Mucosa of descending colon (tissue), 3 donors: Measurements from ENCODE around the gene FBLN1. TPM values are rescaled to one million over a fixed set of nuclear protein-coding genes. Genes with fewer than 3 reads are reported as not detected.
"Not testable (repeated sequence)": the region's sequence is repeated elsewhere in the genome, so short reads cannot be mapped to it uniquely, and the experiment has no call there.

Experiments
- ATAC-seq: fragments of 200-7000 bp; cut with Tn5 transposase; one replicate; pipeline ENCODE4 v1.9.1; 2020; ENCODE audit warnings: mild to moderate bottlenecking, moderate library complexity
- DNase-seq, 3 donors: peaks; one replicate each; pipeline ENCODE4 v3.0.0-alpha.2; 2020
- H3K36me3 ChIP-seq: fragments of 200-600 bp; one replicate; pipeline ENCODE4 v1.8.0; 2021; ENCODE audit warnings: low read depth, mild to moderate bottlenecking
- H3K4me1 ChIP-seq: fragments of 200-600 bp; one replicate; pipeline ENCODE4 v1.8.0; 2021; ENCODE audit warnings: low read depth, mild to moderate bottlenecking
- H3K4me3 ChIP-seq: fragments of 200-600 bp; one replicate; pipeline ENCODE4 v1.8.0; 2021; ENCODE audit warnings: mild to moderate bottlenecking
- H3K9me3 ChIP-seq: fragments of 200-600 bp; one replicate; pipeline ENCODE4 v1.8.0; 2021; ENCODE audit warnings: mild to moderate bottlenecking
- intact Hi-C, 2 donors: fragments of 100-400 bp; cut with DNase I in 1 of 2; cut with micrococcal nuclease in 1 of 2; formaldehyde crosslinking; loops; one replicate each; pipeline versions ENCODE4 v1.11.0 to v1.11.1; 2022; cut with DNase I, micrococcal nuclease
- total RNA-seq, 3 donors: library from RNA; stranded (reverse); fragmentation: NEBNext Ultra II Directional in 2 of 3; extraction: Animal tissue kit (Norgen Biotek cat#: 25700) in 2 of 3; gene quantifications; one replicate each; pipeline versions ENCODE4 v1.2.1 to v1.2.4, GENCODE V29; 2021 to 2023
- TF ChIP-seq, protein P1 (sequence below): fragments of 200-600 bp; IDR thresholded peaks from one replicate; pipeline ENCODE4 v1.8.0; 2022; ENCODE audit warnings: antibody characterized with exemption, mild to moderate bottlenecking
- donor health status: DM: no; HTN: no; CAD: no; lungs with moderate emphysema.
- donor health status: DM: no; HTN: no; CAD: no.
- donor health status: DM: no; HTN: yes; CAD: no.

The FBLN1 gene
- total RNA-seq, 3 donors from 2014 or later = 34.1 to 198 (median 88.3) TPM

GRCh38 chr22:45586651-45587405, 84.1 kb downstream of the FBLN1 start:
- DNase-seq = no peak
- TF ChIP-seq, protein P1, sequence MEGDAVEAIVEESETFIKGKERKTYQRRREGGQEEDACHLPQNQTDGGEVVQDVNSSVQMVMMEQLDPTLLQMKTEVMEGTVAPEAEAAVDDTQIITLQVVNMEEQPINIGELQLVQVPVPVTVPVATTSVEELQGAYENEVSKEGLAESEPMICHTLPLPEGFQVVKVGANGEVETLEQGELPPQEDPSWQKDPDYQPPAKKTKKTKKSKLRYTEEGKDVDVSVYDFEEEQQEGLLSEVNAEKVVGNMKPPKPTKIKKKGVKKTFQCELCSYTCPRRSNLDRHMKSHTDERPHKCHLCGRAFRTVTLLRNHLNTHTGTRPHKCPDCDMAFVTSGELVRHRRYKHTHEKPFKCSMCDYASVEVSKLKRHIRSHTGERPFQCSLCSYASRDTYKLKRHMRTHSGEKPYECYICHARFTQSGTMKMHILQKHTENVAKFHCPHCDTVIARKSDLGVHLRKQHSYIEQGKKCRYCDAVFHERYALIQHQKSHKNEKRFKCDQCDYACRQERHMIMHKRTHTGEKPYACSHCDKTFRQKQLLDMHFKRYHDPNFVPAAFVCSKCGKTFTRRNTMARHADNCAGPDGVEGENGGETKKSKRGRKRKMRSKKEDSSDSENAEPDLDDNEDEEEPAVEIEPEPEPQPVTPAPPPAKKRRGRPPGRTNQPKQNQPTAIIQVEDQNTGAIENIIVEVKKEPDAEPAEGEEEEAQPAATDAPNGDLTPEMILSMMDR = no peak
- Histone ChIP-seq H3K36me3 (no peaks in the 10 kb centered on the region), H3K9me3 (no peaks in the 10 kb centered on the region), H3K4me3 (no peak overlapping the region), H3K4me1 (peaks cover 3% of the 10 kb centered on the region)
- no peak for ATAC-seq
- intact Hi-C loops = no loop called here

DNA sequence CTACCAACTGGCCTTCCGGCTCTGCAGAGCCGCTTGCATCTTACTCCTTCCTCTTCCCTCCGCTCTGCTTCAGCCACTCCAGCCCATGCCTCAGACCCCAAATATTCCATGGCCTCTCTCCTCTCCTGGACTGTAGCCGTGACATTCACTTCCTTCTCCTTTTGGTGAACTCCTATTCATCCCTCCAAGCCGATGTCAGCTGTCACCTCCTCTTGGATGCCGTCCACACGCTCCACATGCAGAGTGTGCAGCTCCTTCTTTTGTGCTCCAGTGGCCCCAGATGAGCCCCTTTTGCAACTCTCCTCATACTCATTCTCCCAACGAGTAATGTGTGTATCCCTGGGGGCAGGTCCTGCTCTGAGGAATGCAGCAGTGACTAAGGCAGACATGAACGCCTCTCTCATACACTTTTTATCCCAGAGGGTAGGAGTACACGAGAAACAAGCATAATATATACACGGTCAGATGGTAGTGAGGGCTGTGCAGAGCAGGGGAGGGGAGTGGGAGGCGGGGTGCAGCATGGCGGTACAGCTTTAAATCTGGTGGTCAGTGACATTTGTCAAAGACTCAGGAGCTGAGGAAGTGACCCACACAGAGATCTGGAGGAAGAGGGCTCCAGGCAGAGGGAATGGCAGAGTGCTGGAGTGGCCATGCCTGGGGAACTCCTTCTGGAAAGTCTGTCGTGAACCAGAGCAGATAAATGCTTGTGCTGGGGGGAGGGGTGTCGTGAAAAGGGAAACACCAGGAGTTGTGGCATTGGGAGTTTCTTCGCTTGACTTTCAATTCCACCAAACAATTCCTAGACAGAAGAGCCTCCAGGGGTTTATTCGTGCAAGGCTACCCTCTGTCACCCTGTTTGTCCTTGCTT, 85.2 kb downstream of the FBLN1 start:
- DNase-seq (no peak), ATAC-seq (no peak)
- TF ChIP-seq, protein P1 = no peak
- peaks cover 3% of the 10 kb centered on the region for H3K4me1 ChIP-seq
- no peaks in the 10 kb centered on the region for H3K9me3 ChIP-seq
- no peak overlapping the region for H3K4me3 ChIP-seq
- no peaks in the 10 kb centered on the region for H3K36me3 ChIP-seq
- intact Hi-C loops = no loop called here

- H3K4me1 ChIP-seq = no peaks in the 10 kb centered on the region
- intact Hi-C loops = no loop called here
- TF ChIP-seq, protein P1 = no peak
- H3K36me3 ChIP-seq = no peaks in the 10 kb centered on the region
- ATAC-seq = no peak
- no peak for DNase-seq
- no peak overlapping the region for H3K4me3 ChIP-seq
- H3K9me3 ChIP-seq = no peaks in the 10 kb centered on the region
Observed at GRCh38 chr22:45589556-45589955, 86.9 kb downstream of the FBLN1 start.

DNA sequence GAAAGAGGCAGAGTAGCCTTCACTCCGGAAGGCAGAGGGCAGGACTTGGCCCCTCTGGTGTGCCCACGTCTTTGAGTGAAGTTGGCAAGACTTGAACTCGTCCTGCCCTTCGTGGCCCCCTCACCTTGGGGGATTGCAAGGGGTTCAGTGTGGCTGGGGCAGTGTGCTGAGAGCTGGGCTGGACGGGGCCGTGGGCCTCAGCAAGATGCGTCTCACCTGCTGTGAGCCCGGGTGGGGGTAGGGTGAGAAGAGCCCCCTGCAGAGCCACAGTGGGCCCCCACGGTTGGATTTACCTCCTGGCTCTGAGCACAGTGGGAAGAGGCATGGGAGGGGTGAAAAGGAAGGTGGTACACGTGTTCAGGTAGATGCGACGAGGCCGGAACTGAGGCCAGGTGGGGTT, 87.6 kb downstream of the FBLN1 start:
- Histone ChIP-seq H3K9me3 (no peaks in the 10 kb centered on the region), H3K4me1 (no peaks in the 10 kb centered on the region), H3K36me3 (no peaks in the 10 kb centered on the region), H3K4me3 (no peak overlapping the region)
- intact Hi-C loops = no loop called here
- no peak for DNase-seq
- TF ChIP-seq, protein P1 = no peak
- ATAC-seq = no peak

- H3K4me3 ChIP-seq, ATAC-seq, intact Hi-C loops, H3K4me1 ChIP-seq, DNase-seq, H3K9me3 ChIP-seq, H3K36me3 ChIP-seq: not testable (repeated sequence)
Observed at GRCh38 chr22:45591633-45592213, 89.0 kb downstream of the FBLN1 start.
